ENCODE data around the gene XYLT2.
"Not testable (repeated sequence)": the region's sequence is repeated elsewhere in the genome, so short reads cannot be mapped to it uniquely, and the experiment has no call there.

The XYLT2 gene

GRCh38 chr17:50397111-50397918 is 51.4 kb downstream of the XYLT2 start, which contains the start of gene LRRC59:
LRRC59 (minus strand) TSS chr17:50397523; CDS start chr17:50397317, 206 bp downstream.
- peak; percentile 83 for DNase-seq

GRCh38 chr17:50397919-50398285 is 52.0 kb downstream of the XYLT2 start:
- DNase-seq = no peak

GRCh38 chr17:50398672-50399071 is 52.7 kb downstream of the XYLT2 start:
- not testable (repeated sequence) for DNase-seq

GRCh38 chr17:50399591-50399990 is 53.7 kb downstream of the XYLT2 start:
- DNase-seq = not testable (repeated sequence)

GRCh38 chr17:50405351-50405750 is 59.4 kb downstream of the XYLT2 start:
- DNase-seq = not testable (repeated sequence)

GRCh38 chr17:50406578-50406977 is 60.7 kb downstream of the XYLT2 start:
- DNase-seq = no peak

GRCh38 chr17:50407921-50408320 is 62.0 kb downstream of the XYLT2 start:
- DNase-seq = no peak

Data from fibroblast of skin of right quadriceps (primary cell).